ENCODE measurements around the gene ETFA.

ETFA gene

GRCh38 chr15:76209523-76209922, 101.7 kb downstream of the ETFA start:
- no peak for DNase-seq

GRCh38 chr15:76208786-76209424, 102.4 kb downstream of the ETFA start:
- no peak for DNase-seq

- no peak for DNase-seq
Measured at GRCh38 chr15:76208084-76208785, 103.0 kb downstream of the ETFA start.

GRCh38 chr15:76206325-76206976, 104.8 kb downstream of the ETFA start:
- DNase-seq = no peak

- no peak for DNase-seq
Measured at GRCh38 chr15:76204916-76205460, 106.3 kb downstream of the ETFA start.

- no peak for DNase-seq
Measured at GRCh38 chr15:76204109-76204845, 107.0 kb downstream of the ETFA start.

- no peak for DNase-seq
Measured at GRCh38 chr15:76203346-76204108, 107.7 kb downstream of the ETFA start.

GRCh38 chr15:76201536-76202255, 109.6 kb downstream of the ETFA start:
- no peak for DNase-seq

GRCh38 chr15:76200641-76201105, 110.6 kb downstream of the ETFA start:
- DNase-seq = no peak

- no peak for DNase-seq
Measured at GRCh38 chr15:76200083-76200465, 111.2 kb downstream of the ETFA start.

- no peak for DNase-seq
Measured at GRCh38 chr15:76199106-76200082, 111.9 kb downstream of the ETFA start.

- no peak for DNase-seq
Measured at GRCh38 chr15:76198456-76199105, 112.7 kb downstream of the ETFA start.

GRCh38 chr15:76197703-76198455, 113.4 kb downstream of the ETFA start:
- no peak for DNase-seq

- no peak for DNase-seq
Measured at GRCh38 chr15:76196269-76197231, 114.7 kb downstream of the ETFA start.

- no peak for DNase-seq
Measured at GRCh38 chr15:76195506-76196268, 115.6 kb downstream of the ETFA start.

GRCh38 chr15:76193934-76194333, 117.3 kb downstream of the ETFA start:
- DNase-seq = no peak

- no peak for DNase-seq
Measured at GRCh38 chr15:76192715-76193114, 118.6 kb downstream of the ETFA start.
